C4-2B (cell line): ENCODE data around the gene MYZAP.

Experiments used
- CTCF ChIP-seq: fragments of 450-650 bp; conservative IDR thresholded peaks from 2 replicates; pipeline ENCODE4 v1.5.1; 2017; ENCODE audit warnings: mild to moderate bottlenecking
- ZFX ChIP-seq: fragments of 450-650 bp; IDR thresholded peaks from 2 replicates; pipeline ENCODE4 v1.6.1; 2017

GRCh38 chr15:57694279-57694678, 102.6 kb downstream of the MYZAP start:
- TF ChIP-seq CTCF: no peak
- no peak for TF ChIP-seq ZFX
